HepG2 (cell line): ENCODE measurements around the gene SRC. TPM values are rescaled to one million over a fixed set of nuclear protein-coding genes. Genes with fewer than 3 reads are reported as not detected.

Source experiments
- ARHGAP35 ChIP-seq: sonication (generic); formaldehyde crosslinking; IDR thresholded peaks from 2 replicates; pipeline ENCODE4 v1.9.0; 2022; ENCODE audit warnings: mild to moderate bottlenecking, inconsistent platforms, moderate library complexity, missing genetic modification reagents, borderline replicate concordance
- ARNT2 ChIP-seq: sonication (generic); formaldehyde crosslinking; IDR thresholded peaks from 2 replicates; pipeline ENCODE4 v1.8.0; 2022; ENCODE audit warnings: mild to moderate bottlenecking, low read depth, missing genetic modification reagents, moderate library complexity
- ASH2L ChIP-seq: fragments of 300-600, 200-600 bp; sonication (generic); IDR thresholded peaks from 2 replicates; pipeline ENCODE4 v1.7.0; 2017; ENCODE audit warnings: low read depth, mild to moderate bottlenecking, moderate library complexity, mixed read lengths, low read length; ENCODE audit not compliant: insufficient read length
- CBX1 ChIP-seq: IDR thresholded peaks from one replicate; pipeline ENCODE4 v1.6.1; 2016; ENCODE audit warnings: antibody characterized with exemption, low read depth
- CCAR2 ChIP-seq: fragments of 200-400 bp; formaldehyde crosslinking; optimal IDR thresholded peaks from 2 replicates; pipeline ENCODE3; 2018; ENCODE audit warnings: low read depth, mild to moderate bottlenecking, low read length, moderate library complexity
- CREM ChIP-seq, 2 experiments: sonication (generic) in 1 of 2; formaldehyde crosslinking in 1 of 2; IDR thresholded peaks; 2 replicates each; pipeline versions ENCODE4 v1.4.0 to v1.6.1; 2016 to 2020; ENCODE audit warnings: antibody characterized with exemption in 1 of 2, mild to moderate bottlenecking in 1 of 2, missing genetic modification reagents in 1 of 2
- GATA4 ChIP-seq: sonication (generic); IDR thresholded peaks from 2 replicates; pipeline ENCODE4 v1.6.1; 2016; ENCODE audit warnings: antibody characterized with exemption, low read depth, borderline replicate concordance
- GATAD2A ChIP-seq: IDR thresholded peaks from 2 replicates; pipeline ENCODE4 v1.6.1; 2016
- HOXD1 ChIP-seq: sonication (generic); formaldehyde crosslinking; IDR thresholded peaks from 2 replicates; pipeline ENCODE4 v1.5.0; 2020; ENCODE audit warnings: missing genetic modification reagents
- KAT7 ChIP-seq: IDR thresholded peaks from 2 replicates; pipeline ENCODE4 v1.6.1; 2018; ENCODE audit warnings: borderline replicate concordance, missing compliant biosample characterization
- MAZ ChIP-seq, 2 experiments: sonication (generic) in 1 of 2; formaldehyde crosslinking in 1 of 2; IDR thresholded peaks; 2 replicates each; pipeline versions ENCODE4 v1.5.0 to v1.6.1; 2012 to 2020; ENCODE audit warnings: low read depth in 2 of 2, mild to moderate bottlenecking in 2 of 2, borderline replicate concordance in 1 of 2, improper control_type of control experiment in 1 of 2, low read length in 1 of 2, missing genetic modification reagents in 1 of 2, moderate library complexity in 1 of 2
- MIER3 ChIP-seq: IDR thresholded peaks from 2 replicates; pipeline ENCODE4 v1.6.1; 2016; ENCODE audit warnings: missing compliant biosample characterization, borderline replicate concordance
- NBN ChIP-seq: fragments of 450-650 bp; conservative IDR thresholded peaks from 2 replicates; pipeline ENCODE4 v1.6.1; 2017
- PLRG1 ChIP-seq: fragments of 450-650 bp; conservative IDR thresholded peaks from 2 replicates; pipeline ENCODE4 v1.6.1; 2016
- PRMT3 ChIP-seq: sonication (generic); formaldehyde crosslinking; IDR thresholded peaks from 2 replicates; pipeline ENCODE4 v1.8.1; 2022; ENCODE audit warnings: low read depth, mild to moderate bottlenecking, moderate library complexity, missing genetic modification reagents, borderline replicate concordance
- THAP11 ChIP-seq: IDR thresholded peaks from 2 replicates; pipeline ENCODE4 v1.6.1; 2016; ENCODE audit warnings: missing biosample characterization, missing genetic modification reagents
- WIZ ChIP-seq: sonication (generic); formaldehyde crosslinking; IDR thresholded peaks from 2 replicates; pipeline ENCODE4 v1.5.1; 2020; ENCODE audit warnings: mild to moderate bottlenecking, missing genetic modification reagents
- ZNF10 ChIP-seq: sonication (generic); formaldehyde crosslinking; IDR thresholded peaks from 2 replicates; pipeline ENCODE4 v1.4.0; 2020; ENCODE audit warnings: mild to moderate bottlenecking, low read depth, missing genetic modification reagents, borderline replicate concordance
- ZNF251 ChIP-seq: sonication (generic); formaldehyde crosslinking; IDR thresholded peaks from 2 replicates; pipeline ENCODE4 v1.9.0; 2021; ENCODE audit warnings: mild to moderate bottlenecking, missing genetic modification reagents
- ZNF260 ChIP-seq: sonication (generic); formaldehyde crosslinking; IDR thresholded peaks from 2 replicates; pipeline ENCODE4 v1.4.0; 2020; ENCODE audit warnings: missing genetic modification reagents, low read depth, mild to moderate bottlenecking, borderline replicate concordance
- ZNF326 ChIP-seq: sonication (generic); formaldehyde crosslinking; IDR thresholded peaks from 2 replicates; pipeline ENCODE4 v1.4.0; 2020; ENCODE audit warnings: missing genetic modification reagents, borderline replicate concordance
- ZNF460 ChIP-seq: sonication (generic); formaldehyde crosslinking; IDR thresholded peaks from 2 replicates; pipeline ENCODE4 v1.5.1; 2020; ENCODE audit warnings: missing genetic modification reagents, mild to moderate bottlenecking, borderline replicate concordance
- ZNF501 ChIP-seq: sonication (generic); formaldehyde crosslinking; IDR thresholded peaks from 2 replicates; pipeline ENCODE4 v1.5.1; 2020; ENCODE audit warnings: mild to moderate bottlenecking, moderate library complexity, missing genetic modification reagents
- ZNF547 ChIP-seq: sonication (generic); formaldehyde crosslinking; IDR thresholded peaks from 2 replicates; pipeline ENCODE4 v1.5.1; 2020; ENCODE audit warnings: mild to moderate bottlenecking, missing genetic modification reagents
- ZNF619 ChIP-seq: sonication (generic); formaldehyde crosslinking; IDR thresholded peaks from 2 replicates; pipeline ENCODE4 v1.4.0; 2020; ENCODE audit warnings: mild to moderate bottlenecking, missing genetic modification reagents
- ZNF660 ChIP-seq: sonication (generic); formaldehyde crosslinking; IDR thresholded peaks from 2 replicates; pipeline ENCODE4 v1.5.1; 2020; ENCODE audit warnings: mild to moderate bottlenecking, low read depth, missing genetic modification reagents, borderline replicate concordance
- ZNF747 ChIP-seq: sonication (generic); formaldehyde crosslinking; IDR thresholded peaks from 2 replicates; pipeline ENCODE4 v1.8.1; 2023; ENCODE audit warnings: missing genetic modification reagents, mild to moderate bottlenecking, borderline replicate concordance
- ZNF768 ChIP-seq: sonication (generic); formaldehyde crosslinking; IDR thresholded peaks from 2 replicates; pipeline ENCODE4 v1.4.0; 2020; ENCODE audit warnings: missing genetic modification reagents
- polyA plus RNA-seq, 8 experiments: library from polyadenylated mRNA; depleted of rRNA in 3 of 8; stranded (reverse) in 7 of 8; unstranded in 1 of 8; fragments of >200 nt; fragmentation: Illumina TruSeq in 4 of 8; extraction: Trizol in 4 of 8; gene quantifications; 2 replicates each; pipeline versions ENCODE4 v1.2.1 to v1.2.3, GENCODE V29; 2011 to 2016; ENCODE audit warnings: low read depth in 4 of 8, missing spikeins in 1 of 8, mixed read lengths in 1 of 8; ENCODE audit not compliant: insufficient read depth in 1 of 8
- total RNA-seq, 5 experiments: library from RNA; depleted of rRNA; stranded (reverse); fragments of >200 nt; fragmentation: Illumina TruSeq; extraction: Trizol; gene quantifications; 2 replicates each; pipeline ENCODE4 v1.2.3, GENCODE V29; 2016; ENCODE audit warnings: low read depth in 1 of 5
- TF ChIP-seq, protein P1 (sequence below): sonication (generic); formaldehyde crosslinking; IDR thresholded peaks from 2 replicates; pipeline ENCODE4 v1.4.0; 2020; ENCODE audit warnings: mild to moderate bottlenecking, missing genetic modification reagents
- TF ChIP-seq, protein P2 (sequence below): fragments of 450-650 bp; IDR thresholded peaks from 2 replicates; pipeline ENCODE4 v1.6.1; 2017

SRC gene
- total and polyA plus RNA-seq, 2 of the 13 experiments (the other 11 are each of a cell fraction or from before 2014, with no cell fraction given) = 54.7 to 192 TPM

DNA sequence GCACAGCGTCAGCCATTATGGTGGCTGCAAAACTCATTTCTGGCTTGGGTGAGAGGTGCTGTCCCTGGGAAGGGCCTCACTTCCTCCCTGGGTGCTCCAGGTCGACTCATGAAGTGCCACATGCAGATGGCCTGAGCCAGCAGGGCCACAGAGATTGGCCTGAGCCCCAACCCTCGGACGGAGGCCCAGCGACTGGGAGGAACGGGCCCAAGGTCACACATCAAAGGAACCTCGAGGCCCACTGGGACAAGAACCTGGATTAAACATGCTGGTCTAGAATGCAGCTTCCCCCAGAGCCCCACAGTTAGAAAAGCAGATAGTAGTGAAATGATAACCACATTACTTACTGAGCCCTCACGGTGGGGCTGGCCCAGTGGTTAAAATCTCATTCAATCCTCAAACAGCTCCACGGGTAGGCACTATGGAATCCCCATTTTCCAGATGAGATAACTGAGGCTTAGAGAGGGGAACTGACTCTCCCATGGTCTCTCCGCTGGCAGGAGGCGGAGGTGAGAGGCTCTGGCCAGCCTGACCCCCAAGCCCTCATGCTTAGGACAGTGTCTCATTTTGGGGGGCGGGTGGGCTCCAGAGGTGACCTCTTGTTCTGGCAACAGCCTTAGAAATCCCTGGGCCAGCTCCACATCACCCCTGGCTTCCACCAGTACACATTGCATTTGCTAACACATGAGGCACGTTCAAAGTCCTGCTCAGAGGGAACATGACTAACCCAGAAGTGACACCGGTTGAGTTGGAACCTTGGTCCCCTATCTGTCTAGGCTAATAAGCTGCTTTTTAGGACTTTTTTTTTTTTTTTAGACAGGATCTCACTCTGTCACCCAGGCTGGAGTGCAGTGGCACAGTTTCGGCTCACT, 53.0 kb downstream of the SRC start (continued):
- TF ChIP-seq CREM (IDR thresholded peaks at IDR 0.05) (no peak), CREM (CRISPR knock-in tag; IDR thresholded peaks at IDR 0.05) (no peak), HOXD1 (CRISPR knock-in tag) (no peak), ZNF501 (CRISPR knock-in tag) (peak; percentile 86; the same call in 1 of the 2 replicates), GATAD2A (CRISPR knock-in tag) (peak; percentile 70), ZNF768 (CRISPR knock-in tag) (peak; percentile 42), ZNF251 (CRISPR knock-in tag) (no peak), THAP11 (CRISPR knock-in tag) (no peak), MAZ (IDR thresholded peaks at IDR 0.05; ENCODE audit: borderline replicate concordance, low read depth, low read length) (peak; percentile 20; the same call in 1 of the 2 replicates), MAZ (CRISPR knock-in tag; IDR thresholded peaks at IDR 0.05; ENCODE audit: low read depth) (no peak), KAT7 (CRISPR knock-in tag) (no peak; the same call in 1 of the 2 replicates), GATA4 (no peak; the same call in 1 of the 2 replicates), ZNF260 (CRISPR knock-in tag) (no peak), NBN (no peak), ZNF619 (CRISPR knock-in tag) (peak; percentile 87), ASH2L (peak; percentile 85), MIER3 (CRISPR knock-in tag) (no peak; the same call in 1 of the 2 replicates), ZNF747 (CRISPR knock-in tag) (no peak; the same call in 1 of the 2 replicates), ARNT2 (0 out of 2 replicates have a peak, but pooled peaks have one; percentile 8), WIZ (CRISPR knock-in tag) (0 out of 2 replicates have a peak, but pooled peaks have one; percentile 22), PRMT3 (no peak), PLRG1 (no peak), ZNF660 (CRISPR knock-in tag) (no peak; the same call in 1 of the 2 replicates), CCAR2 (peak; percentile 45), ZNF326 (no peak), ZNF547 (CRISPR knock-in tag) (peak; percentile 27; the same call in 1 of the 2 replicates), CBX1 (peak; percentile 96), ARHGAP35 (CRISPR knock-in tag) (no peak; the same call in 1 of the 2 replicates), ZNF460 (CRISPR knock-in tag) (no peak), ZNF10 (CRISPR knock-in tag) (no peak)
- TF ChIP-seq, protein P1, sequence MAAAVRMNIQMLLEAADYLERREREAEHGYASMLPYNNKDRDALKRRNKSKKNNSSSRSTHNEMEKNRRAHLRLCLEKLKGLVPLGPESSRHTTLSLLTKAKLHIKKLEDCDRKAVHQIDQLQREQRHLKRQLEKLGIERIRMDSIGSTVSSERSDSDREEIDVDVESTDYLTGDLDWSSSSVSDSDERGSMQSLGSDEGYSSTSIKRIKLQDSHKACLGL (CRISPR knock-in tag) = no peak
- TF ChIP-seq, protein P2, sequence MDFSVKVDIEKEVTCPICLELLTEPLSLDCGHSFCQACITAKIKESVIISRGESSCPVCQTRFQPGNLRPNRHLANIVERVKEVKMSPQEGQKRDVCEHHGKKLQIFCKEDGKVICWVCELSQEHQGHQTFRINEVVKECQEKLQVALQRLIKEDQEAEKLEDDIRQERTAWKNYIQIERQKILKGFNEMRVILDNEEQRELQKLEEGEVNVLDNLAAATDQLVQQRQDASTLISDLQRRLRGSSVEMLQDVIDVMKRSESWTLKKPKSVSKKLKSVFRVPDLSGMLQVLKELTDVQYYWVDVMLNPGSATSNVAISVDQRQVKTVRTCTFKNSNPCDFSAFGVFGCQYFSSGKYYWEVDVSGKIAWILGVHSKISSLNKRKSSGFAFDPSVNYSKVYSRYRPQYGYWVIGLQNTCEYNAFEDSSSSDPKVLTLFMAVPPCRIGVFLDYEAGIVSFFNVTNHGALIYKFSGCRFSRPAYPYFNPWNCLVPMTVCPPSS = no peak
